Left lung (tissue), 10 donors: ENCODE data around the gene S100A16. TPM values are rescaled to one million over a fixed set of nuclear protein-coding genes. Genes with fewer than 3 reads are reported as not detected.
A peak's percentile ranks its signal among the peaks of the same experiment; 100 is the strongest.

Source experiments
- ATAC-seq: fragments of 200-7000 bp; cut with Tn5 transposase; one replicate; pipeline ENCODE4 v1.9.1; 2020; ENCODE audit warnings: moderate library complexity
- DNase-seq, 4 donors: peaks; one replicate each; pipeline ENCODE4 v3.0.0-alpha.2; 2013 to 2020
- H3K27ac ChIP-seq, 2 donors: fragments of 200-600 bp; sonication (generic) in 1 of 2; one replicate each; pipeline versions ENCODE4 v1.5.0 to v1.8.0; 2020 to 2021
- H3K27me3 ChIP-seq, 2 donors: fragments of 200-600 bp; sonication (generic) in 1 of 2; one replicate each; pipeline versions ENCODE4 v1.5.0 to v1.8.0; 2020 to 2021
- H3K36me3 ChIP-seq, 2 donors: fragments of 200-600 bp; sonication (generic) in 1 of 2; one replicate each; pipeline versions ENCODE4 v1.5.0 to v1.8.0; 2020 to 2021
- H3K4me1 ChIP-seq, 2 donors: fragments of 200-600 bp; one replicate each; pipeline ENCODE4 v1.8.0; 2021
- H3K4me3 ChIP-seq, 2 donors: fragments of 200-600 bp; sonication (generic) in 1 of 2; one replicate each; pipeline versions ENCODE4 v1.5.0 to v1.8.0; 2020 to 2021; ENCODE audit warnings: mild to moderate bottlenecking in 1 of 2
- H3K9me3 ChIP-seq, 2 donors: fragments of 200-600 bp; sonication (generic) in 1 of 2; one replicate each; pipeline versions ENCODE4 v1.5.0 to v1.8.0; 2020 to 2021
- intact Hi-C, 2 donors: fragments of 100-400 bp; cut with DNase I; formaldehyde crosslinking; loops; one replicate each; pipeline versions ENCODE4 v1.11.2 to v1.14.2; 2022
- polyA plus RNA-seq, 6 donors: library from polyadenylated mRNA; unstranded; fragments of 120-200 nt; gene quantifications; one replicate each; pipeline ENCODE4 v1.2.1, GENCODE V29; 2013; ENCODE audit not compliant: insufficient read length in 6 of 6
- total RNA-seq, 2 donors: library from RNA; stranded (reverse); fragmentation: NEBNext Ultra II Directional; extraction: Animal tissue kit (Norgen Biotek cat#: 25700); gene quantifications; one replicate each; pipeline ENCODE4 v1.2.1, GENCODE V29; 2021
- TF ChIP-seq, protein P1 (sequence below), 2 donors: fragments of 200-600 bp; sonication (generic) in 1 of 2; IDR thresholded peaks; one replicate each; pipeline versions ENCODE4 v1.5.0 to v1.8.0; 2021; ENCODE audit warnings: antibody characterized with exemption in 2 of 2
- donor health status: DM: no; HTN: yes; CAD: no.
- donor health status: DM: no; HTN: no; CAD: no.

Gene S100A16
- total and polyA plus RNA-seq, 8 donors: 118 to 160 (median 144) TPM

DNA sequence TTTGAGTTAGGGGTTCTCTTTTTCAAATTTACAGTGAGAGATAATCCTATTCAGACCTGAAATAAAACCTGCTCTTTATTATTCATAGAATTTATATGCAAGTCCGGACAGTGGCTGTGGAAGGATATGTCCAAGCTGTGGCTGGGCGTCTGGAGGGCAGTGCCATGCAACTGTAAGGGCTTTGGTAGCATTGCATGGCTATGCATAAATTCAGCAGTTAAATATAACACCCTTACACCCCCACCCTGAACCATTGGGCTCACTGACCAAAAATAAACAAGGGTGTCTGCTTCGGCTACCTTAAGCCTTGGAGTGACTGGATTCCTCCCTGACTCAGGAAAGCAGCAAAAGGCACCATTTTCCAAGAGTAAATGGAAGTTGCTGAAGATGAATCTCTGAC, 26.3 kb upstream of the S100A16 start:
- DNase-seq: no peak
- intact Hi-C loops: no loop called here
- Histone ChIP-seq H3K27me3 (no peaks in the 10 kb centered on the region), H3K9me3 (no peaks in the 10 kb centered on the region), H3K27ac (no peak overlapping the region), H3K4me3 (no peak overlapping the region), H3K4me1 (peaks cover 14 to 54% of the 10 kb centered on the region in 2 donors), H3K36me3 (peaks cover 12 to 91% of the 10 kb centered on the region in 2 donors)
- TF ChIP-seq, protein P1, sequence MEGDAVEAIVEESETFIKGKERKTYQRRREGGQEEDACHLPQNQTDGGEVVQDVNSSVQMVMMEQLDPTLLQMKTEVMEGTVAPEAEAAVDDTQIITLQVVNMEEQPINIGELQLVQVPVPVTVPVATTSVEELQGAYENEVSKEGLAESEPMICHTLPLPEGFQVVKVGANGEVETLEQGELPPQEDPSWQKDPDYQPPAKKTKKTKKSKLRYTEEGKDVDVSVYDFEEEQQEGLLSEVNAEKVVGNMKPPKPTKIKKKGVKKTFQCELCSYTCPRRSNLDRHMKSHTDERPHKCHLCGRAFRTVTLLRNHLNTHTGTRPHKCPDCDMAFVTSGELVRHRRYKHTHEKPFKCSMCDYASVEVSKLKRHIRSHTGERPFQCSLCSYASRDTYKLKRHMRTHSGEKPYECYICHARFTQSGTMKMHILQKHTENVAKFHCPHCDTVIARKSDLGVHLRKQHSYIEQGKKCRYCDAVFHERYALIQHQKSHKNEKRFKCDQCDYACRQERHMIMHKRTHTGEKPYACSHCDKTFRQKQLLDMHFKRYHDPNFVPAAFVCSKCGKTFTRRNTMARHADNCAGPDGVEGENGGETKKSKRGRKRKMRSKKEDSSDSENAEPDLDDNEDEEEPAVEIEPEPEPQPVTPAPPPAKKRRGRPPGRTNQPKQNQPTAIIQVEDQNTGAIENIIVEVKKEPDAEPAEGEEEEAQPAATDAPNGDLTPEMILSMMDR (IDR thresholded peaks at IDR 0.05): no peak
- ATAC-seq: no peak

DNA sequence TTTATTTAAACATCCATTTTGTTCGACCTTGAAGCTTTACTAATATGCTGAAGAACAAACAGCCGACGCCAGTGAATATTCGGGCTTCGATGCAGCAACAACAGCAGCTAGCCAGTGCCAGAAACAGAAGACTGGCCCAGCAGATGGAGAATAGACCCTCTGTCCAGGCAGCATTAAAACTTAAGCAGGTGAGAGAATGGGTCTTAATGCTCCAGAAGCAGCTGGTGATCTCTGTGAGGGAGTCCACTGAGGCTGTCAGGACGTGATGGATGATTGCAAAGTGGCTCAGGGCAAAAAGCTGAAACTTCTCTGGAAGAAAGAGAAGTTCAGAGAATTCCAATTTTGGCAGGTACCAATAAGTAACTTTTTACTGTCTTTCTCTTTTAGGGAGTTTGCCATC, 25.3 kb upstream of the S100A16 start:
- Histone ChIP-seq H3K36me3 (peaks cover 12 to 81% of the 10 kb centered on the region in 2 donors), H3K4me1 (peaks cover 14 to 44% of the 10 kb centered on the region in 2 donors), H3K4me3 (no peak overlapping the region), H3K9me3 (no peaks in the 10 kb centered on the region), H3K27ac (no peak overlapping the region), H3K27me3 (no peaks in the 10 kb centered on the region)
- TF ChIP-seq, protein P1 (IDR thresholded peaks at IDR 0.05): no peak
- intact Hi-C loops: no loop called here
- DNase-seq (no peak), ATAC-seq (no peak)

DNA sequence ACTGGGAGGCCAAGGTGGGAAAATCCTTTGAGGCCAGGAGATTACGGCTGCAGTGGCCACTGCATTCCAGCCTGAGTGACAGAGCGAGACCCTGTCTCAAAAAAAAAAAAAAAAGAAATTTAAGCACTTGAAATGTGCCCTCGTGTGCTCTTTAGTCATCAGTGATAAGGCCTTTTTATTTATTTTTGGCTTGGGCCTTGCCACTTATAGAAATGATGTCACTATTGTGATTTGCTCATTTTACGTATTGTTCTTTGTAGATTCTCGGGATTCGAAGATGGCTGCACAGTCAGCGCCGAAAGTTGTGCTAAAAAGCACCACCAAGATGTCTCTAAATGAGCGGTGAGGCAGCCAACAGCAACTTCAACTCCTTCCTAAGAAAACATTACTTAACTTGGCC, 23.4 kb upstream of the S100A16 start:
- TF ChIP-seq, protein P1 (IDR thresholded peaks at IDR 0.05): no peak
- intact Hi-C loops: no loop called here
- Histone ChIP-seq H3K4me1 (peaks cover 14 to 43% of the 10 kb centered on the region in 2 donors), H3K27ac (peak overlapping the region in 1 of 2 donors; percentile 99), H3K27me3 (no peaks in the 10 kb centered on the region), H3K9me3 (no peaks in the 10 kb centered on the region), H3K36me3 (peaks cover 12 to 62% of the 10 kb centered on the region in 2 donors), H3K4me3 (peak overlapping the region in 1 of 2 donors; percentile 76)
- DNase-seq (peak in 1 of 4 donors; percentile 21), ATAC-seq (no peak)

DNA sequence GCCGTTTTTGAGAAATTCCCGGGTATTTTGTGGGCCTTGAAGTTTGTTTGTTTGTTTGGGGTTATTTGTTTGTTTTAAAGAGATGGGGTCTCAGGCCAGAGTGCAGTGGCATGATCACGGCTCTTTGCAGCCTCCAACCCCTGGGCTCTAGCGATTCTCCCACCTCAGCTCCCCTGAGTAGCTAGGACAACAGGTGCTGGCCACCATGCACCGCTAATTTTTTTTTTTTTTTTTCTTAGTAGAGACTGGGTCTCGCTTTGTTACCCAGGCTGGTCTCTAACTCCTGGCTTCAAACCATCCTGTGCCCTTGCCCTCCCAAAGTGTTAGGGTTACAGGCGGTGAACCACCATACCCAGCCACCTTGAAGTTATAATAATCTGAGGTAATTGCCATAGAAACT, 22.9 kb upstream of the S100A16 start:
- Histone ChIP-seq H3K27me3 (no peaks in the 10 kb centered on the region), H3K4me1 (peaks cover 14 to 39% of the 10 kb centered on the region in 2 donors), H3K36me3 (peaks cover 12 to 57% of the 10 kb centered on the region in 2 donors), H3K4me3 (peak overlapping the region in 1 of 2 donors; percentile 76), H3K27ac (peak overlapping the region in 1 of 2 donors; percentile 99), H3K9me3 (no peaks in the 10 kb centered on the region)
- intact Hi-C loops: no loop called here
- TF ChIP-seq, protein P1 (IDR thresholded peaks at IDR 0.05): no peak
- DNase-seq (peak in 1 of 4 donors; percentile 9), ATAC-seq (no peak)

DNA sequence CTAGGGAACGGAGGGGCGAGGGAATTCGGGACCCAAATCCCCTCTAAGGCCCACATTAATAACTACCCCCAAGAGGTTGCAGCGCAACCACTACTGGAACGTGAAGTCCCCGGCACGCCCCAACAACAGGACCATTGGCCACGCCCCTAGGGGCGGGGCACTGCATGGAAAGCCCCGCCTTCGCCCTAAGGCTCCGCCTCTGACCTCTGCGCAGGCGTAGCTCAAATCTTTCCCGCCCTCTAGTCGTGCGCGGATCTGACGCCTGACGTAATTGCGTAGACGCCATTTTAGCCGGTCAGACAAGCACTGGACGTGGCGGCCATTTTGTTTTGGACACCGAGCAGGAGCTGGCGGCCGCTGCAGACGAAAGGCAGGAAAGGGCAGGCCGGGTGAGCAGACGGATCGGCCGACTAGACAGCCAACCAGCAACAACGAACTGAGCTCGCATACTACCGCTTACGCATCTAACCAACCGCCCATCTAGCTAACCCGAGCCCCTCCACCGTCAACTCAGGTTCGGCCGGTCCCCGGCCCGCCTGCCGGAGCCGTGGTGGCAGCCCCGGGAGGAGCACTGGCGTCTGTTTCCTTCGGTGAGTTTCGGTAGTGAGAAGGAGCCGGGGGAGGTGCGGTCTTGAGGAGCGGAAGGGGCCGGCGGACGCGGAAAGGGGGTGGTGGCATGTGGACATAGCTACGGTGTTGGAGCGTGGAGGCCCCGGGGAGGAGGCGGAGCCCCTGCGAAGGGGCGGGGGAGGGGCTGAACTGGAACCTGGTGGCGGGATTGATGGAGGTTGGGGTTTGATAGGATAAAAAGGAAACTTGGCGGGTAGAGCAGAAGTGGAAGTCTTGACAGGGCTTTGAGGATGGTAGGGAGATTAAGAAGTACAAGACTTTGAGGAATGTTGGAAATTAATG, 21.1 kb upstream of the S100A16 start, which contains the start of gene CHTOP:
Gene CHTOP, plus strand, starts transcription at position 313 of the 912 bp plus-strand sequence. CDS start 2,523 bp downstream, outside the sequence.
- ATAC-seq: peak; percentile 98
- no peaks in the 10 kb centered on the region for H3K9me3 ChIP-seq
- H3K27ac ChIP-seq: peak within 1 kb of the TSS; percentile 99
- intact Hi-C loops: no loop called here
- H3K36me3 ChIP-seq: peaks cover 5 to 39% of the 10 kb centered on the region in 2 donors
- H3K4me3 ChIP-seq: peak within 1 kb of the TSS; percentile 55 to 76
- TF ChIP-seq, protein P1 (IDR thresholded peaks at IDR 0.05): no peak
- peak; percentile 96 to 99 (median 98) for DNase-seq
- H3K27me3 ChIP-seq: no peaks in the 10 kb centered on the region
- H3K4me1 ChIP-seq: peaks cover 14 to 39% of the 10 kb centered on the region in 2 donors
